Psoas muscle (tissue), 8 donors: ENCODE results near the gene CCDC27. TPM values are rescaled to one million over a fixed set of nuclear protein-coding genes. Genes with fewer than 3 reads are reported as not detected.

Experiments
- ATAC-seq, 4 donors: fragments of 200-7000 bp; cut with Tn5 transposase; one replicate each; pipeline ENCODE4 v1.9.1; 2020; ENCODE audit warnings: moderate library complexity in 3 of 4, mild to moderate bottlenecking in 2 of 4
- DNase-seq, 2 donors: peaks; one replicate each; pipeline ENCODE4 v3.0.0-alpha.2; 2020
- H3K27ac ChIP-seq: fragments of 200-600 bp; one replicate; pipeline ENCODE4 v1.8.0; 2022
- H3K27me3 ChIP-seq, 3 donors: fragments of 200-600 bp in 1 of 3; one replicate each; pipeline versions ENCODE4 v1.6.1 to v1.8.0; 2013 to 2022; ENCODE audit warnings: low read length in 2 of 3, mild to moderate bottlenecking in 2 of 3, moderate library complexity in 1 of 3; ENCODE audit not compliant: insufficient read depth in 3 of 3
- H3K36me3 ChIP-seq, 2 donors: fragments of 200-600 bp in 1 of 2; one replicate each; pipeline versions ENCODE4 v1.6.1 to v1.8.0; 2013 to 2022; ENCODE audit warnings: low read depth in 1 of 2, mild to moderate bottlenecking in 1 of 2, moderate library complexity in 1 of 2; ENCODE audit not compliant: insufficient read depth in 1 of 2
- H3K4me1 ChIP-seq: fragments of 200-600 bp; one replicate; pipeline ENCODE4 v1.8.0; 2022
- H3K4me3 ChIP-seq: fragments of 200-600 bp; one replicate; pipeline ENCODE4 v1.8.0; 2022; ENCODE audit warnings: mild to moderate bottlenecking
- H3K9me3 ChIP-seq: fragments of 200-600 bp; one replicate; pipeline ENCODE4 v1.8.0; 2022
- CTCF ChIP-seq: fragments of 200-600 bp; IDR thresholded peaks from one replicate; pipeline ENCODE4 v1.8.0; 2022; ENCODE audit warnings: antibody characterized with exemption
- WGBS, 3 donors: extraction: QIAGEN DNeasy Blood & Tissue Kit; methylation state at CpG; one replicate each; pipeline versions ENCODE4 v1.1.6 to v1.1.7; 2013; 5-methylcytosine and 5-hydroxymethylcytosine counted together
- intact Hi-C, 2 donors: fragments of 100-400 bp; cut with DNase I; formaldehyde crosslinking; loops; one replicate each; pipeline versions ENCODE4 v1.11.0 to v1.14.2; 2022
- polyA plus RNA-seq, 3 donors: library from polyadenylated mRNA; stranded (reverse); fragments of 200-250 nt; gene quantifications; one replicate each; pipeline ENCODE4 v1.2.3, GENCODE V29; 2013
- total RNA-seq, 4 donors: library from RNA; stranded (reverse); fragmentation: NEBNext Ultra II Directional in 2 of 4; extraction: Animal tissue kit (Norgen Biotek cat#: 25700) in 2 of 4; gene quantifications; one replicate each; pipeline versions ENCODE4 v1.2.1 to v1.2.4, GENCODE V29; 2021 to 2023
- donor health status: healthy with polysubstance abuse.
- donor health status: DM: no; HTN: no; CAD: no; lungs with moderate emphysema.
- donor health status: Bipolar disorder and iron deficiency.
- donor health status: healthy.
- donor health status: DM: yes; HTN: yes; CAD: no.
- donor health status: DM: no; HTN: no; CAD: no.
- donor health status: DM: no; HTN: no; CAD: no.
- donor health status: DM: yes; HTN: yes; CAD: no.

CCDC27 gene
- total and polyA plus RNA-seq, 7 donors = 0.03 to 0.17 (median 0.10) TPM; not detected in 3

- ATAC-seq (no peak), DNase-seq (no peak)
- no peaks in the 10 kb centered on the region for H3K9me3 ChIP-seq
- no peak overlapping the region for H3K27ac ChIP-seq
- intact Hi-C loops = no loop called here
- H3K4me1 ChIP-seq = no peaks in the 10 kb centered on the region
- no peaks in the 10 kb centered on the region for H3K36me3 ChIP-seq
- H3K4me3 ChIP-seq = no peak overlapping the region
- WGBS, 3 donors = 64 to 71% (median 64%) methylated on average over 16 to 19 of the region's 19 CpGs
- TF ChIP-seq CTCF = no peak
- H3K27me3 ChIP-seq = peaks cover 0 to 4% (median 4%) of the 10 kb centered on the region in 3 donors
Observed at GRCh38 chr1:3705341-3705950, 46.8 kb upstream of the CCDC27 start.

DNA sequence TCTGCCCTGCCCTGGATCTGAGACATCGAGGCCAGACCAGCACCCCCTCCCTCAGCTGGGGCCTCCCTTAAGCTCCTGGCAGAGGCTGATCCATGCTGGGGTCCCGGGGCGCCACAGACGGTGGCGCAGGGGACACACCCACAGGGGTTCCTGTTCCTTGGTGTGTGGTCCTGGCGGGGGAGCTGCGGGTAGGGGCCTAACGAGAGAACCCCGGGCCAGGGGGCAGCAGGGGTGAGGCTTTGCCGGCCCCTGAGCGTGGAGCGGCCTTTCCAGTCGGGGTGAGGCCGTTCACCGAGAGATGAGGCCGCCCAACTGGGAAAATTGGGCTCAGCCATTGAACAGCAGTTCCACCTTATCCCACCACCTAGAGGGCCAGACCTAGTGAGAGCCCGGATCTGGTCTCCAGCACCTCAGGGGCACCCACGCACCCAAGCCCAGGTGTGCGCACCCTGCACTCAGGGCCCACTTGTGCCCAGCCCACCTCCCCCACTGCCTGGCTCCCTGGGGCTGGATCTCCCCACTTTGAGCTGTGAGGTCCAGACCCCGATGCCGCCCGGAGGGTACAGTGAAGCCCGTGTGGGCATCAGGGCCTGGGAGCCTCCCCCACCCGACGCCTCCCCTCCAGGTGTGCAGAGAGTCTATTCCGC is 45.5 kb upstream of the CCDC27 start:
- no peak overlapping the region for H3K4me3 ChIP-seq
- H3K27ac ChIP-seq = no peak overlapping the region
- no peaks in the 10 kb centered on the region for H3K4me1 ChIP-seq
- intact Hi-C loops = no loop called here
- WGBS, 3 donors = 85 to 88% (median 87%) methylated on average over 26 of the region's 26 CpGs
- ATAC-seq (no peak), DNase-seq (no peak)
- peaks cover 0 to 7% (median 4%) of the 10 kb centered on the region in 3 donors for H3K27me3 ChIP-seq
- H3K9me3 ChIP-seq = no peaks in the 10 kb centered on the region
- TF ChIP-seq CTCF = no peak
- H3K36me3 ChIP-seq = no peaks in the 10 kb centered on the region

GRCh38 chr1:3707298-3707938 is 44.8 kb upstream of the CCDC27 start:
- Histone ChIP-seq H3K9me3 (no peaks in the 10 kb centered on the region), H3K27me3 (peaks cover 0 to 7% (median 4%) of the 10 kb centered on the region in 3 donors), H3K27ac (no peak overlapping the region), H3K4me3 (no peak overlapping the region), H3K36me3 (no peaks in the 10 kb centered on the region), H3K4me1 (peaks cover 6% of the 10 kb centered on the region)
- intact Hi-C loops = no loop called here
- WGBS, 3 donors = 44 to 55% (median 47%) methylated on average over 35 of the region's 35 CpGs
- DNase-seq (no peak), ATAC-seq (no peak)
- TF ChIP-seq CTCF = no peak

DNA sequence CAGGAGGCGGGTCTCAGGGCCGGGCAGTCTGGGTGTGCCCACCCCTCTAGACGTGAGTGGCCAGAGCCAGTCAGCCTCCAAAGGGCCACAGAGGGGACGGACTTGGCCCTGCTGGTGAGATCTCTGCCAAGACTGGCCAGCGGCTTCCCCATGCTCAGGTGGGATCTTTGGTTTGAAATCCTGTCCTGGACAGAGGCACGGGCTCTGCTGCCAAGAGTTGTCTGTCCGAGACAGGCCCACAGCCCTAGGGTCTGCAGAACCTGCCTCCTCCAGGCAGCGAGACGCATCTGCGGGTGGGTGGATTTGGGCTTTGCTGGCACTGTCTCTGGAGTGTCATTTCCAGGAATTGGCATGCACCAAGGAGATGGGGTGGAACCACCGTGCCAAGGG is 44.3 kb upstream of the CCDC27 start:
- intact Hi-C loops = no loop called here
- ATAC-seq = no peak
- WGBS, 3 donors = 63 to 74% (median 67%) methylated on average over 10 to 11 of the region's 11 CpGs
- no peaks in the 10 kb centered on the region for H3K9me3 ChIP-seq
- H3K36me3 ChIP-seq = no peaks in the 10 kb centered on the region
- no peak for DNase-seq
- peaks cover 8% of the 10 kb centered on the region for H3K4me1 ChIP-seq
- H3K4me3 ChIP-seq = no peak overlapping the region
- H3K27ac ChIP-seq = no peak overlapping the region
- TF ChIP-seq CTCF = no peak
- H3K27me3 ChIP-seq = peaks cover 0 to 7% (median 4%) of the 10 kb centered on the region in 3 donors
